Tibial nerve (tissue), 4 donors: ENCODE data around the gene RALGAPB. TPM values are rescaled to one million over a fixed set of nuclear protein-coding genes. Genes with fewer than 3 reads are reported as not detected.
"Not testable (repeated sequence)": the region's sequence is repeated elsewhere in the genome, so short reads cannot be mapped to it uniquely, and the experiment has no call there.

Experiments
- DNase-seq, 2 donors: peaks; one replicate each; pipeline ENCODE4 v3.0.0-alpha.2; 2019; ENCODE audit warnings: low spot score in 2 of 2
- H3K27ac ChIP-seq, 4 donors: fragments of 200-600 bp; sonication (generic) in 3 of 4; one replicate each; pipeline ENCODE4 v1.5.1; 2017 to 2019; ENCODE audit warnings: mild to moderate bottlenecking in 1 of 4
- H3K27me3 ChIP-seq, 2 donors: fragments of 200-600 bp; sonication (generic) in 1 of 2; one replicate each; pipeline versions ENCODE4 v1.5.1 to v1.6.0; 2017 to 2019
- H3K36me3 ChIP-seq, 3 donors: fragments of 200-600 bp; sonication (generic); one replicate each; pipeline ENCODE4 v1.5.1; 2018 to 2019
- H3K4me1 ChIP-seq, 4 donors: fragments of 200-600 bp; sonication (generic) in 3 of 4; one replicate each; pipeline ENCODE4 v1.5.1; 2017 to 2019
- H3K4me3 ChIP-seq, 4 donors: fragments of 200-600 bp; sonication (generic) in 3 of 4; one replicate each; pipeline ENCODE4 v1.5.1; 2017 to 2019; ENCODE audit warnings: mild to moderate bottlenecking in 1 of 4, moderate library complexity in 1 of 4
- H3K9me3 ChIP-seq, 4 donors: fragments of 200-600 bp; sonication (generic) in 3 of 4; one replicate each; pipeline ENCODE4 v1.5.1; 2017 to 2019
- EP300 ChIP-seq, 2 donors: sonication (generic); formaldehyde crosslinking; IDR thresholded peaks; one replicate each; pipeline ENCODE4 v1.6.1; 2017; ENCODE audit warnings: antibody characterized with exemption in 2 of 2, mild to moderate bottlenecking in 1 of 2
- POLR2A ChIP-seq, 2 donors: fragments of 450-650 bp; IDR thresholded peaks; one replicate each; pipeline ENCODE4 v1.6.1; 2017; ENCODE audit warnings: antibody characterized with exemption in 2 of 2, mild to moderate bottlenecking in 2 of 2, moderate library complexity in 2 of 2
- WGBS, 2 donors: methylation state at CpG; one replicate each; pipeline ENCODE4 v1.1.5; 2018; 5-methylcytosine and 5-hydroxymethylcytosine counted together
- total RNA-seq, 4 donors: library from RNA; depleted of rRNA; stranded (reverse); fragments of >200 nt; gene quantifications; one replicate each; pipeline ENCODE4 v1.1.0, GENCODE V29; 2016
- TF ChIP-seq, protein P1 (sequence below), 5 experiments: fragments of 200-600 bp in 3 of 5; fragments of 450-650 bp in 2 of 5; sonication (generic) in 3 of 5; IDR thresholded peaks; one replicate each; pipeline ENCODE4 v1.5.1; 2016 to 2019; ENCODE audit warnings: antibody characterized with exemption in 5 of 5, mild to moderate bottlenecking in 3 of 5, moderate library complexity in 2 of 5

The RALGAPB gene
- total RNA-seq, 4 donors from 2014 or later = 33.9 to 45.9 (median 44.3) TPM

DNA sequence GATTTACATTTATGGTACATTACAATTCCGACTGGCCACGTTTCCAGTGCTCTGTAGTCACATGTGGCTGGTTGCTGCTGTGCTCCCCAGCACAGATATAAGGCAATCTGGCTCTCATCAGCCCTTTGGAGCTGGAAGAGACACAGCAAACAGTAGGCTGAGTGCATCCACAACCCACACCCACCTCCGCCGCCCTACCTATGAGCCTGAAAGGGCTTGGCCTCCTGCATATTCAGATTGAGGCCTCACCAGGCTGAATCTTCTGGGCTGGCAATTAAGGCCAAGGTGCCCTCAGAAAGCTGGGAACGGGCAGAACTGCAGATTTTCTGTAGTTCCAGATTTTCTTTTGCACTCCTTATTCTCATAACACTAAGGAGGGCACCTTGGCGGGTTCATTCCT lies 34.8 kb upstream of the RALGAPB start:
- Histone ChIP-seq H3K36me3 (peaks cover 0 to 15% (median 0%) of the 10 kb centered on the region in 3 donors), H3K27me3 (no peaks in the 10 kb centered on the region), H3K27ac (no peak overlapping the region), H3K9me3 (no peaks in the 10 kb centered on the region), H3K4me1 (peaks cover 0 to 14% (median 4%) of the 10 kb centered on the region in 4 donors), H3K4me3 (no peak overlapping the region)
- DNase-seq = no peak
- 76 to 78% methylated on average over 6 of the region's 6 CpGs for WGBS, 2 donors
- TF ChIP-seq EP300 (IDR thresholded peaks at IDR 0.05) (no peak), POLR2A (IDR thresholded peaks at IDR 0.05) (no peak)

DNA sequence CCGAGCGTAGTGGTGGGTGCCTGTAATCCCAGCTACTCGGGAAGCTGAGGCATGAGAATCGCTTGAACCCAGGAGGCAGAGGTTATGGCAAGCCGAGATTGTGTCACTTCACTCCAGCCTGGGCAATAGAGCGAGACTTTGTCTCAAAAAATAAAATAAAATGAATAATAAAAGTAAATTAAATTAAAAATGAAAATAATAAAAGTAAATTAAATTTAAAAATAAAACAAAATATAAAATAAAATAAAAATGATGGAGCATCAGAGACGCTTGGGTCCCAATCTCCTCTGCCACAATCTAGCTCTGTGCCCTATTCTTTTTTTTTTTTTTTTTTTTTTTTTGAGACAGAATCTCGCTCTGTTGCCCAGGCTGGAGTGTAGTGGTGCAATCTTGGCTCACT lies 31.5 kb upstream of the RALGAPB start:
- not testable (repeated sequence) for H3K27ac ChIP-seq, H3K4me1 ChIP-seq, H3K9me3 ChIP-seq, H3K4me3 ChIP-seq, DNase-seq, H3K36me3 ChIP-seq, H3K27me3 ChIP-seq
- 93 to 96% methylated on average over 8 of the region's 8 CpGs for WGBS, 2 donors

DNA sequence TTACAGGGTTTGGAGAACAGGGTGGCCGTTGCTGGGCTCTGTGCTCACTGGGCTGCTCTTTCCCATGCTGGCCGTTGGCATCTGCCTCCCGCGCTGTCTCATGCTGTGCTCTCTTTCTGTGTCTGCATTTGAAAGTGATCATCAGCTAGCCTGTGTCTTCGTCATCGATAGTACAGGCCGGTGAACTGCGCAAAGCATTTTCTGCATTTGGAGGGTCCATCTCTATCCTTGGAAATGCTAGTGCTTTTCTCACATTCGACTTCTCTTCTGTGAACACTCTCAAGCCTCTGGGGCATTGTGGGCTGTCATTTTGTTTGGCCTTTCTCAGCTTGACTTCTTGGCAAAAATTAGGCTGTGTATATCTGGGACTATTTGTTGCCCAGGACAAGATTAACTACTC lies 30.7 kb upstream of the RALGAPB start:
- Histone ChIP-seq H3K36me3 (no peaks in the 10 kb centered on the region), H3K4me3 (no peak overlapping the region), H3K9me3 (no peaks in the 10 kb centered on the region), H3K27ac (no peak overlapping the region), H3K27me3 (no peaks in the 10 kb centered on the region), H3K4me1 (peaks cover 0 to 6% (median 2%) of the 10 kb centered on the region in 4 donors)
- WGBS, 2 donors = 44 to 66% methylated on average over 9 of the region's 9 CpGs
- DNase-seq = no peak
- TF ChIP-seq, protein P1, sequence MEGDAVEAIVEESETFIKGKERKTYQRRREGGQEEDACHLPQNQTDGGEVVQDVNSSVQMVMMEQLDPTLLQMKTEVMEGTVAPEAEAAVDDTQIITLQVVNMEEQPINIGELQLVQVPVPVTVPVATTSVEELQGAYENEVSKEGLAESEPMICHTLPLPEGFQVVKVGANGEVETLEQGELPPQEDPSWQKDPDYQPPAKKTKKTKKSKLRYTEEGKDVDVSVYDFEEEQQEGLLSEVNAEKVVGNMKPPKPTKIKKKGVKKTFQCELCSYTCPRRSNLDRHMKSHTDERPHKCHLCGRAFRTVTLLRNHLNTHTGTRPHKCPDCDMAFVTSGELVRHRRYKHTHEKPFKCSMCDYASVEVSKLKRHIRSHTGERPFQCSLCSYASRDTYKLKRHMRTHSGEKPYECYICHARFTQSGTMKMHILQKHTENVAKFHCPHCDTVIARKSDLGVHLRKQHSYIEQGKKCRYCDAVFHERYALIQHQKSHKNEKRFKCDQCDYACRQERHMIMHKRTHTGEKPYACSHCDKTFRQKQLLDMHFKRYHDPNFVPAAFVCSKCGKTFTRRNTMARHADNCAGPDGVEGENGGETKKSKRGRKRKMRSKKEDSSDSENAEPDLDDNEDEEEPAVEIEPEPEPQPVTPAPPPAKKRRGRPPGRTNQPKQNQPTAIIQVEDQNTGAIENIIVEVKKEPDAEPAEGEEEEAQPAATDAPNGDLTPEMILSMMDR (IDR thresholded peaks at IDR 0.05) = no peak
- TF ChIP-seq POLR2A (IDR thresholded peaks at IDR 0.05) (no peak), EP300 (IDR thresholded peaks at IDR 0.05) (no peak)

- DNase-seq = no peak
- H3K9me3 ChIP-seq = no peaks in the 10 kb centered on the region
- peaks cover 0 to 25% (median 0%) of the 10 kb centered on the region in 3 donors for H3K36me3 ChIP-seq
- H3K4me3 ChIP-seq = no peak overlapping the region
- no peak overlapping the region for H3K27ac ChIP-seq
- 86 to 95% methylated on average over 3 of the region's 3 CpGs for WGBS, 2 donors
- TF ChIP-seq POLR2A (IDR thresholded peaks at IDR 0.05) (no peak), EP300 (IDR thresholded peaks at IDR 0.05) (no peak)
- TF ChIP-seq, protein P1 (IDR thresholded peaks at IDR 0.05) = no peak
- no peaks in the 10 kb centered on the region for H3K27me3 ChIP-seq
- peaks cover 0 to 23% (median 7%) of the 10 kb centered on the region in 4 donors for H3K4me1 ChIP-seq
These were observed 27.3 kb upstream of the RALGAPB start for GRCh38 chr20:38445381-38445796.

GRCh38 chr20:38445901-38446425 lies 26.7 kb upstream of the RALGAPB start:
- TF ChIP-seq EP300 (IDR thresholded peaks at IDR 0.05) = no peak
- TF ChIP-seq POLR2A (IDR thresholded peaks at IDR 0.05) = no peak
- TF ChIP-seq, protein P1 (IDR thresholded peaks at IDR 0.05) = no peak
- DNase-seq = no peak
- Histone ChIP-seq H3K27ac (peak overlapping the region in 3 of 4 donors; percentile 85 to 94 (median 87)), H3K36me3 (peaks cover 0 to 30% (median 0%) of the 10 kb centered on the region in 3 donors), H3K4me3 (peak overlapping the region in 3 of 4 donors; percentile 85 to 95 (median 95)), H3K4me1 (peaks cover 0 to 23% (median 7%) of the 10 kb centered on the region in 4 donors), H3K27me3 (no peaks in the 10 kb centered on the region), H3K9me3 (no peaks in the 10 kb centered on the region)
- 58 to 66% methylated on average over 6 of the region's 6 CpGs for WGBS, 2 donors

DNA sequence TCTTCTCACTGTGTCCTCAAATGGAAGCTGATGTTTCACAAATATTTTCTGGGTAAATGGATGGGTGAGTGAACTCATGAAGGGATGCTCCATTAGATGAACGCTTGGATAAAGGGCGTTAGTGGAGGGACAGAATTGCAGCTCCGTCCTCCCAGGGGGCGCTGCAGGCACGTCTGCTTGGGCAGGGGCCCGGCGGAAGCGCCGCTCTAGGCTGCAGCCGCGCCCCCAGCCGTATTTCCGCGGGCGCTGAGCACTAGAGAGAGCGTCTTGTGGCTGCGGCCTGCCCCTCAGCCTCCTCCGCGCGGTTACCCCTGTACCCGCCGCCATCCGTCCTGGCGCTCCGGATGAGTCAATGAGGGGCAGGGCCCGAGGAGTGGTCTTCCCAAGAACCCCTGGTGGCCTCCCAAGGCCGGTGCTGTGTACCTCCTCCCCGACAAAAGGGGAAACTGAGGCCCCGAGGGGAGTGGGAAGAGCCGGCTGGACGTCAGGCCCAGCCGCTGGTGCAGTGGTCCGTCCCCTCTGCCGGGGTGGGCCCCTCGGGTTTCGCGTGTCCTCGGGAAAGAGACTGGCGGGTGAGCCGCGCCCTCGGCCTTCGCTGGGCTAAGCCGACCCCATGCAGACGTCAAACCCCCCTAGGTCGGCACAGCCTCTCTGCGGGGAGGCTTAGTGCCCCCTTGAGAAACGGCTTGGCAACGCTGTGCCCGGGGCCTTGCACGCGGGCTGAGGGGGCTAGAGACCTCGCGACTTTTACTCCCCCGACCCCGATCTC lies 26.0 kb upstream of the RALGAPB start:
- TF ChIP-seq, protein P1 (IDR thresholded peaks at IDR 0.05) = peak; percentile 91 to 98 (median 94)
- peak; percentile 57 to 66 for TF ChIP-seq POLR2A (IDR thresholded peaks at IDR 0.05)
- peak; percentile 58 to 93 for TF ChIP-seq EP300 (IDR thresholded peaks at IDR 0.05)
- Histone ChIP-seq H3K4me3 (peak overlapping the region; percentile 70 to 95 (median 90)), H3K9me3 (no peaks in the 10 kb centered on the region), H3K4me1 (peaks cover 0 to 23% (median 7%) of the 10 kb centered on the region in 4 donors), H3K27me3 (no peaks in the 10 kb centered on the region), H3K27ac (peak overlapping the region; percentile 68 to 94 (median 86)), H3K36me3 (peaks cover 0 to 37% (median 0%) of the 10 kb centered on the region in 3 donors)
- 2% methylated on average over 42 to 56 of the region's 56 CpGs for WGBS, 2 donors
- peak; percentile 79 to 87 for DNase-seq
